ENCODE results near the gene FHIT.

DNA sequence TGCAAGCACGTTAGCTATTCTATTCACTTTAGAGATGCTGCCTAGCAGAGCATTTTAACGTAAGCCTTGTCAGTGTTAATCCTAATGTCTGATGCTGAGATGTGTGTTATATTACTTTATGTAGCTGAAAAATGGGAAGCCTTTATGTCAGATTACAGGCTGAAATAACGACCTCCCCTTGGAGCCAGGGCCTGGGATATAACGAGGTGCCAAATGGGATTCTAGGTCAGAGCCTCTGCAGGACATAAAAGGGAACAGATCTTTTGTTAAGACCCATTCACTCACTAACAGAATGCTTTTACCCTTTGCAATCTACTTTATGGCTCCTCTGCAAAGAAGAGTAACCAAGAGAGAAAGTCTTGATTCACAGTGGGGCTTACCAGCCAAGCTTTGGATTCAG lies 1385.9 kb downstream of the FHIT start:
- TF ChIP-seq, protein P1, sequence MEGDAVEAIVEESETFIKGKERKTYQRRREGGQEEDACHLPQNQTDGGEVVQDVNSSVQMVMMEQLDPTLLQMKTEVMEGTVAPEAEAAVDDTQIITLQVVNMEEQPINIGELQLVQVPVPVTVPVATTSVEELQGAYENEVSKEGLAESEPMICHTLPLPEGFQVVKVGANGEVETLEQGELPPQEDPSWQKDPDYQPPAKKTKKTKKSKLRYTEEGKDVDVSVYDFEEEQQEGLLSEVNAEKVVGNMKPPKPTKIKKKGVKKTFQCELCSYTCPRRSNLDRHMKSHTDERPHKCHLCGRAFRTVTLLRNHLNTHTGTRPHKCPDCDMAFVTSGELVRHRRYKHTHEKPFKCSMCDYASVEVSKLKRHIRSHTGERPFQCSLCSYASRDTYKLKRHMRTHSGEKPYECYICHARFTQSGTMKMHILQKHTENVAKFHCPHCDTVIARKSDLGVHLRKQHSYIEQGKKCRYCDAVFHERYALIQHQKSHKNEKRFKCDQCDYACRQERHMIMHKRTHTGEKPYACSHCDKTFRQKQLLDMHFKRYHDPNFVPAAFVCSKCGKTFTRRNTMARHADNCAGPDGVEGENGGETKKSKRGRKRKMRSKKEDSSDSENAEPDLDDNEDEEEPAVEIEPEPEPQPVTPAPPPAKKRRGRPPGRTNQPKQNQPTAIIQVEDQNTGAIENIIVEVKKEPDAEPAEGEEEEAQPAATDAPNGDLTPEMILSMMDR (IDR thresholded peaks at IDR 0.05 in 4 of 5, conservative IDR thresholded peaks at IDR 0.05 in 1 of 5), result no peak
- no peak for TF ChIP-seq POLR2A (IDR thresholded peaks at IDR 0.05)
